OCI-LY7 (cell line): ENCODE results near the gene NHLRC4. TPM values are rescaled to one million over a fixed set of nuclear protein-coding genes. Genes with fewer than 3 reads are reported as not detected.
A peak's percentile ranks its signal among the peaks of the same experiment; 100 is the strongest.

ENCODE experiments used
- BruUV-seq: library from RNA; stranded (reverse); fragments of 400-500 nt; replicated peaks from 2 replicates; lab custom pipeline; 2021; lab: Mats Ljungman, UMichigan
- CTCF ChIA-PET: fragments of 300-600 bp; sonication (Branson Sonifier 250); formaldehyde crosslinking; loops from one replicate; lab custom pipeline; 2022; ENCODE audit warnings: antibody characterized with exemption; ENCODE audit not compliant: unreplicated experiment; lab: Charles Lee
- POLR2A ChIA-PET: fragments of 300-600 bp; sonication (Branson Sonifier 250); formaldehyde crosslinking; loops from one replicate; lab custom pipeline; 2022; ENCODE audit warnings: antibody characterized with exemption; lab: Charles Lee
- DNase-seq: peaks from one replicate; pipeline ENCODE4 v3.0.0-alpha.2; 2015; ENCODE audit warnings: low spot score
- H2AFZ ChIP-seq: fragments of 200-600 bp; sonication (generic), shearing (Covaris generic); 2 replicates; pipeline ENCODE4 v1.6.1; 2014; ENCODE audit warnings: mild to moderate bottlenecking, antibody characterized with exemption, low read length, moderate library complexity
- H3K27ac ChIP-seq: fragments of 200-600 bp; sonication (generic); 2 replicates; pipeline ENCODE4 v1.5.1; 2014; ENCODE audit warnings: mixed run types, low read depth, mild to moderate bottlenecking, moderate library complexity, low read length, inconsistent platforms; ENCODE audit not compliant: poor library complexity, severe bottlenecking
- H3K36me3 ChIP-seq: fragments of 200-600 bp; sonication (generic); 2 replicates; pipeline ENCODE4 v1.6.1; 2014; ENCODE audit warnings: mild to moderate bottlenecking, antibody characterized with exemption, low read length, moderate library complexity, mixed read lengths; ENCODE audit not compliant: insufficient read depth
- H3K4me1 ChIP-seq: fragments of 200-600 bp; sonication (generic); 2 replicates; pipeline ENCODE4 v1.5.1; 2014; ENCODE audit warnings: mild to moderate bottlenecking, low read length; ENCODE audit not compliant: insufficient read depth, poor library complexity, severe bottlenecking
- H3K4me2 ChIP-seq: fragments of 200-600 bp; sonication (generic); 2 replicates; pipeline ENCODE4 v1.6.1; 2014; ENCODE audit warnings: mild to moderate bottlenecking, low read length
- H3K4me3 ChIP-seq: fragments of 200-600 bp; sonication (generic); 2 replicates; pipeline ENCODE4 v1.5.1; 2014; ENCODE audit warnings: mild to moderate bottlenecking, low read depth, low read length; ENCODE audit not compliant: poor library complexity, severe bottlenecking
- H3K79me2 ChIP-seq: fragments of 200-600 bp; sonication (generic); 2 replicates; pipeline ENCODE4 v1.6.1; 2016; ENCODE audit warnings: low read depth, mild to moderate bottlenecking, low read length, moderate library complexity, mixed read lengths; ENCODE audit not compliant: insufficient read depth
- H3K9me2 ChIP-seq: fragments of 200-600 bp; sonication (generic); 2 replicates; pipeline ENCODE4 v1.6.1; 2016; ENCODE audit warnings: mild to moderate bottlenecking, low read length, mixed read lengths; ENCODE audit not compliant: insufficient read depth
- H3K9me3 ChIP-seq: fragments of 200-600 bp; sonication (generic); 2 replicates; pipeline ENCODE4 v1.6.1; 2014; ENCODE audit warnings: mild to moderate bottlenecking, mixed run types, low read length, mixed read lengths
- H4K20me1 ChIP-seq: fragments of 200-600 bp; sonication (generic); 2 replicates; pipeline ENCODE4 v1.6.1; 2014; ENCODE audit warnings: mild to moderate bottlenecking, antibody characterized with exemption, low read length, moderate library complexity, mixed read lengths; ENCODE audit not compliant: insufficient read depth
- EZH2phosphoT487 ChIP-seq: fragments of 200-600 bp; sonication (generic); IDR thresholded peaks from 2 replicates; pipeline ENCODE4 v1.6.1; 2018; ENCODE audit warnings: low read depth, borderline replicate concordance, mild to moderate bottlenecking, mixed run types, antibody characterized with exemption, low read length, moderate library complexity, mixed read lengths
- intact Hi-C: fragments of 100-400 bp; cut with micrococcal nuclease; formaldehyde crosslinking; loops from one replicate; pipeline ENCODE4 v1.10.0; 2022; ENCODE audit not compliant: unreplicated experiment
- total RNA-seq, 2 experiments: library from RNA; depleted of rRNA in 1 of 2; stranded (reverse); fragments of >200 nt in 1 of 2; shearing (Covaris generic) in 1 of 2; gene quantifications; 2 replicates each; pipeline ENCODE4 v1.2.3, GENCODE V29; 2014 to 2022
- TF ChIP-seq, protein P1 (sequence below): fragments of 200-600 bp; sonication (generic); conservative IDR thresholded peaks from 2 replicates; pipeline ENCODE4 v1.5.1; 2014; ENCODE audit warnings: mild to moderate bottlenecking, antibody characterized with exemption, low read length, moderate library complexity, mixed read lengths

Gene NHLRC4
- total RNA-seq, 2 experiments from 2014 or later = 2.5 to 3.7 TPM

DNA sequence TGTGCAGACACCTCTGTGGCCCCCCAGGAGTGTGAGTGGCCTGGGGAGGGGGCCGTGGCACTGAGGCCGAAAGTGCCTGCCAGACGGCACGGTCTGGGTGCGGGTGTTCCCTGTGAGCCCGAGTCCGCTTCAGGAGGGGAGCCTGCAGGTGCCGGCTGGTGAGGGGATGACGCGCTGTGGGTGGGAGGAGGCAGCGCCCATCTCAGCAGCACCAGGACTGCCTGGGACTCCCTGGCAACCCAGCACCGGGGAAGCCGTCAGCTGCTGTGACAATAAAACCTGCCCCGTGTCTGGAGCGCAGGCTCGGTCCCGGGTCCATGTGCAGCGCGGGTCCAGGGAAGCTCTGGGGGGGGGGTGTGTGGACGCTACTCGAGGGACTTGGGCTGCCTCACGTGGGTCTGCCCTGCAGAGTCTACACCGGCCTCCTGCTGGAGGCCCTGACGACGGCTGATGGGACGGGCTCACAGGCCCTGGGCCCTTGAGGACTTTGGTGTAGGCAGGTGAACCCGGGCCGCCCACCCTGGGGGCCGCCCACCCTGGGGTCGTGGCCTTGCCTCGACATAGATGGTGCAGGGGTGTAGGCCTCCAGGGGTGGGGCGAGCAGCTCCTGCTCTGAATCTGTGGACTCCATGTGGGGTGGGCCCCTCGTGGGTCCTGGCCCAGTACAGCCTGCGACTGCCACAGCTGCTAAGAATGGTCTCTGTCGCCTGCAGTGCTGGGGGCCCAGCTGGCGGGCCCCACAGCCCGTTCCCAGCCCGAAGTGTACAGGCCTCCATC lies 17.2 kb downstream of the NHLRC4 start:
- no peak for DNase-seq
- CTCF ChIA-PET = interaction anchor here (0.6 kb wide), 1 partner anchor 389 kb away, joined by 3 read pairs; no protein-coding TSS in a partner anchor
- peaks cover 12% of the 10 kb centered on the region; the same call in 1 of the 2 replicates for H3K79me2 ChIP-seq
- H3K36me3 ChIP-seq = peaks cover 4% of the 10 kb centered on the region; the same call in 1 of the 2 replicates
- no peak overlapping the region for H3K27ac ChIP-seq
- intact Hi-C loops = no loop called here
- H3K9me3 ChIP-seq = no peaks in the 10 kb centered on the region
- TF ChIP-seq, protein P1, sequence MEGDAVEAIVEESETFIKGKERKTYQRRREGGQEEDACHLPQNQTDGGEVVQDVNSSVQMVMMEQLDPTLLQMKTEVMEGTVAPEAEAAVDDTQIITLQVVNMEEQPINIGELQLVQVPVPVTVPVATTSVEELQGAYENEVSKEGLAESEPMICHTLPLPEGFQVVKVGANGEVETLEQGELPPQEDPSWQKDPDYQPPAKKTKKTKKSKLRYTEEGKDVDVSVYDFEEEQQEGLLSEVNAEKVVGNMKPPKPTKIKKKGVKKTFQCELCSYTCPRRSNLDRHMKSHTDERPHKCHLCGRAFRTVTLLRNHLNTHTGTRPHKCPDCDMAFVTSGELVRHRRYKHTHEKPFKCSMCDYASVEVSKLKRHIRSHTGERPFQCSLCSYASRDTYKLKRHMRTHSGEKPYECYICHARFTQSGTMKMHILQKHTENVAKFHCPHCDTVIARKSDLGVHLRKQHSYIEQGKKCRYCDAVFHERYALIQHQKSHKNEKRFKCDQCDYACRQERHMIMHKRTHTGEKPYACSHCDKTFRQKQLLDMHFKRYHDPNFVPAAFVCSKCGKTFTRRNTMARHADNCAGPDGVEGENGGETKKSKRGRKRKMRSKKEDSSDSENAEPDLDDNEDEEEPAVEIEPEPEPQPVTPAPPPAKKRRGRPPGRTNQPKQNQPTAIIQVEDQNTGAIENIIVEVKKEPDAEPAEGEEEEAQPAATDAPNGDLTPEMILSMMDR = no peak
- no peak for TF ChIP-seq EZH2phosphoT487
- H3K4me3 ChIP-seq = no peak overlapping the region
- H4K20me1 ChIP-seq = no peaks in the 10 kb centered on the region
- BruUV-seq = no TSS peak
- H3K9me2 ChIP-seq = no peaks in the 10 kb centered on the region
- H2AFZ ChIP-seq = no peak overlapping the region
- POLR2A ChIA-PET = no interaction called here
- H3K4me2 ChIP-seq = no peak overlapping the region
- H3K4me1 ChIP-seq = peaks cover 7% of the 10 kb centered on the region

DNA sequence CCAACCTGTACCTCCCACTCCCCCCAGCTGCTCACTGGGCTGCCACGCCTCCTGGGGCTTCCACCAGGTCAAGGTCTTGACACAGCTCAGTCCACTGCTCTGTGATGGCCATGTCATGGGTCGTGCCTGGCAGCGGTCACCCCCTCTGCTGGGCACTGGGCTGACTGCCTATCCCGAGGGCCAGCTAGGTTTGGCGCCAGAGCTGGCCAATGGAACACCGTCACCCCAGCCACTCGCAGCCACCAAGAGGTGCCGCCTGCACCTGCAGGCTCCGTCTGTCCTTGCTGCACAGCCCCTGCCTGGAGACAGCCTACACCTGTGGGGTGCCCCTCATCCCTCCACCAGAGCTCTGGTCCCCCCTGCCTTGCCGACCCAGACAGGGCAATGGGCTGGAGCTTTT lies 18.5 kb downstream of the NHLRC4 start:
- Histone ChIP-seq H2AFZ (no peak overlapping the region), H3K4me1 (peaks cover 7% of the 10 kb centered on the region), H3K27ac (no peak overlapping the region), H3K4me2 (no peak overlapping the region), H3K36me3 (peaks cover 4% of the 10 kb centered on the region; the same call in 1 of the 2 replicates), H3K4me3 (no peak overlapping the region), H3K9me3 (no peaks in the 10 kb centered on the region), H3K79me2 (peaks cover 13% of the 10 kb centered on the region; the same call in 1 of the 2 replicates), H3K9me2 (no peaks in the 10 kb centered on the region), H4K20me1 (no peaks in the 10 kb centered on the region)
- TF ChIP-seq EZH2phosphoT487 = no peak
- TF ChIP-seq, protein P1 = no peak
- ChIA-PET POLR2A (no interaction called here), CTCF (no interaction called here)
- intact Hi-C loops = no loop called here
- DNase-seq = peak; percentile 45
- BruUV-seq = no TSS peak

DNA sequence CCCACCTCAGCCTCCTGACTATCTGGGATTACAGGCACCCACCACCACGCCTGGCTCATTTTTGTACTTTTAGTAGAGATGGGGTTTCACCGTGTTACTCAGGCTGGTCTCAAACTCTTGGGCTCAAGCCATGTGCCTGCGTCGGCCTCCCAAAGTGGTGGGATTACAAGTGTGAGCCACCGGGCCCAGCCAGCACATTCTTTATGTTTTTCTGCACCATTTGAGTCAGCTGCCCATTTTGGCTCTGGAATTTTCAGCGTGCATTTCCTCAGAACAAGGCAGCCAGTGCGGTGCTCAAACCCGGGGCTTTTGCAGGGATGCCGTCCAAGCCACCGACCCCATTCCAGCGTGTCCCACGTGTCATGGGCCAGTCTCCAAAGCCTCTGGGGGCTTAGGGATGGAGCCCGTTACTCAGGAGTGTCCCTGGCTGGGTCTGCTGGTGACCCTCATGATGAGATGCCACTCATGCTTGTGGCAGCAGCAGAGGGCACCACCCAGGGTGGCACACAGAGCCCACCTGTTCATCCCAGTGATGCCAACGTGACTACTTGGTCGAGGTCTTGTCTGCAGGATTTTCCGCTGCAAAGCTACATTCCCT lies 19.3 kb downstream of the NHLRC4 start:
- intact Hi-C loops = no loop called here
- no peaks in the 10 kb centered on the region for H3K9me2 ChIP-seq
- H3K36me3 ChIP-seq = peaks cover 4% of the 10 kb centered on the region; the same call in 1 of the 2 replicates
- no peak for TF ChIP-seq EZH2phosphoT487
- H3K9me3 ChIP-seq = no peaks in the 10 kb centered on the region
- CTCF ChIA-PET = no interaction called here
- no peak overlapping the region for H3K4me3 ChIP-seq
- DNase-seq = no peak
- H2AFZ ChIP-seq = no peak overlapping the region
- peaks cover 20% of the 10 kb centered on the region; the same call in 1 of the 2 replicates for H3K79me2 ChIP-seq
- H3K4me1 ChIP-seq = peaks cover 12% of the 10 kb centered on the region
- H3K27ac ChIP-seq = no peak overlapping the region
- no peak overlapping the region for H3K4me2 ChIP-seq
- POLR2A ChIA-PET = no interaction called here
- TSS peak; percentile 42 for BruUV-seq
- H4K20me1 ChIP-seq = no peaks in the 10 kb centered on the region
